HCT116 (cell line): Measurements from ENCODE around the gene NMB. TPM values are rescaled to one million over a fixed set of nuclear protein-coding genes. Genes with fewer than 3 reads are reported as not detected.

Experiments
- ATAC-seq: fragments of 200-7000 bp; cut with Tn5 transposase; 2 replicates; pipeline ENCODE4 v1.9.1; 2020; ENCODE audit warnings: mild to moderate bottlenecking, moderate library complexity
- BruUV-seq: library from RNA; stranded (reverse); fragments of 400-500 nt; replicated peaks from 2 replicates; lab custom pipeline; 2021; lab: Mats Ljungman, UMichigan
- CTCF ChIA-PET: fragments of 300-600 bp; sonication (Branson Sonifier 250); formaldehyde crosslinking; loops from one replicate; lab custom pipeline; 2021; ENCODE audit warnings: antibody characterized with exemption; lab: Charles Lee
- POLR2A ChIA-PET: fragments of 300-600, 350-600 bp; sonication (Branson Sonifier 250); formaldehyde crosslinking; loops from one replicate; lab custom pipeline; 2021; ENCODE audit warnings: antibody characterized with exemption; lab: Charles Lee
- RAD21 ChIA-PET, 2 experiments: fragments of 300-600 bp; sonication (Branson Sonifier 250); formaldehyde crosslinking; loops; one replicate each; lab custom pipeline; 2023; ENCODE audit warnings: low total read pairs in 2 of 2; ENCODE audit not compliant: uncharacterized antibody in 2 of 2, unreplicated experiment in 2 of 2, low non-redundant PET in 1 of 2; lab: Charles Lee
- DNase-seq: peaks from one replicate; pipeline ENCODE4 v3.0.0-alpha.2; 2010; ENCODE audit warnings: low read depth, low spot score
- H2AFZ ChIP-seq: fragments of 200-600 bp; shearing (Covaris generic), sonication (generic); 2 replicates; pipeline ENCODE4 v1.6.1; 2017; ENCODE audit warnings: low read depth, mixed run types, mixed read lengths, antibody characterized with exemption, low read length; ENCODE audit not compliant: poor library complexity, severe bottlenecking
- H3K27ac ChIP-seq: 2 replicates; pipeline ENCODE4 v1.5.1; 2012; ENCODE audit warnings: low read depth, low read length
- H3K27me3 ChIP-seq: fragments of 200-600 bp; sonication (generic); 2 replicates; pipeline ENCODE4 v1.6.1; 2016; ENCODE audit warnings: mixed run types, low read length, mixed read lengths; ENCODE audit not compliant: insufficient read depth
- H3K36me3 ChIP-seq, 2 experiments: fragments of 200-500 bp in 1 of 2; fragments of 200-600 bp in 1 of 2; sonication (Bioruptor generic) in 1 of 2; sonication (generic) in 1 of 2; 2 replicates each; pipeline versions ENCODE4 v1.5.1 to v1.6.1; 2014 to 2016; ENCODE audit warnings: low read length in 2 of 2, inconsistent platforms in 1 of 2, mixed read lengths in 1 of 2, mixed run types in 1 of 2; ENCODE audit not compliant: insufficient read depth in 2 of 2, control insufficient read depth in 1 of 2
- H3K4me1 ChIP-seq, 2 experiments: fragments of 200-600 bp in 1 of 2; sonication (generic) in 1 of 2; 2 replicates each; pipeline versions ENCODE4 v1.5.1 to v1.6.1; 2012 to 2017; ENCODE audit warnings: low read length in 2 of 2, inconsistent platforms in 1 of 2, mild to moderate bottlenecking in 1 of 2, mixed read lengths in 1 of 2, mixed run types in 1 of 2, moderate library complexity in 1 of 2; ENCODE audit not compliant: insufficient read depth in 2 of 2, control insufficient read depth in 1 of 2
- H3K4me2 ChIP-seq: fragments of 200-600 bp; sonication (generic); 2 replicates; pipeline ENCODE4 v1.6.1; 2017; ENCODE audit warnings: mixed run types, low read length, mixed read lengths
- H3K4me3 ChIP-seq, 2 experiments: fragments of 200-600 bp in 1 of 2; sonication (generic) in 1 of 2; replicated peaks in 1 of 2; 2 replicates each; pipeline ENCODE4 v1.5.1; 2011 to 2016; ENCODE audit warnings: low read length in 2 of 2, control low read depth in 1 of 2, low read depth in 1 of 2, mild to moderate bottlenecking in 1 of 2, mixed read lengths in 1 of 2, mixed run types in 1 of 2
- H3K79me2 ChIP-seq: fragments of 200-600 bp; sonication (generic); 2 replicates; pipeline ENCODE4 v1.6.1; 2017; ENCODE audit warnings: mild to moderate bottlenecking, mixed run types, low read length, moderate library complexity, mixed read lengths; ENCODE audit not compliant: insufficient read depth
- H3K9ac ChIP-seq: fragments of 200-600 bp; sonication (generic); 2 replicates; pipeline ENCODE4 v1.6.1; 2016; ENCODE audit warnings: low read length, mixed read lengths
- H3K9me2 ChIP-seq: fragments of 200-600 bp; sonication (generic), shearing (Covaris generic); 2 replicates; pipeline ENCODE4 v1.6.1; 2017; ENCODE audit warnings: mixed run types, mild to moderate bottlenecking, moderate library complexity; ENCODE audit not compliant: insufficient read depth
- H3K9me3 ChIP-seq, 2 experiments: fragments of 200-500 bp in 1 of 2; fragments of 200-600 bp in 1 of 2; sonication (Bioruptor generic) in 1 of 2; sonication (generic) in 1 of 2; 2 replicates each; pipeline ENCODE4 v1.6.1; 2014 to 2017; ENCODE audit warnings: low read length in 2 of 2, mixed read lengths in 2 of 2, inconsistent platforms in 1 of 2, low read depth in 1 of 2, mild to moderate bottlenecking in 1 of 2, mixed run types in 1 of 2, moderate library complexity in 1 of 2; ENCODE audit not compliant: control insufficient read depth in 1 of 2, insufficient read depth in 1 of 2
- H4K20me1 ChIP-seq: fragments of 200-600 bp; sonication (generic), shearing (Covaris generic); 2 replicates; pipeline ENCODE4 v1.6.1; 2017; ENCODE audit warnings: mixed run types, mild to moderate bottlenecking, moderate library complexity; ENCODE audit not compliant: insufficient read depth
- ATF3 ChIP-seq: IDR thresholded peaks from 2 replicates; pipeline ENCODE4 v1.6.1; 2012
- CEBPB ChIP-seq: IDR thresholded peaks from 2 replicates; pipeline ENCODE4 v1.6.1; 2012; ENCODE audit warnings: low read depth
- CTCF ChIP-seq, 3 experiments: fragments of 200-600 bp in 1 of 3; sonication (generic) in 1 of 3; IDR thresholded peaks in 2 of 3; conservative IDR thresholded peaks in 1 of 3; 2 replicates each; pipeline ENCODE4 v1.5.1; 2012 to 2017; ENCODE audit warnings: low read depth in 2 of 3, low read length in 2 of 3, antibody characterized with exemption in 1 of 3, borderline replicate concordance in 1 of 3, control low read depth in 1 of 3, mild to moderate bottlenecking in 1 of 3, mixed read lengths in 1 of 3, mixed run types in 1 of 3, moderate library complexity in 1 of 3; ENCODE audit not compliant: insufficient read depth in 1 of 3
- EGR1 ChIP-seq: IDR thresholded peaks from 2 replicates; pipeline ENCODE4 v1.6.1; 2012; ENCODE audit warnings: low read depth
- EZH2 ChIP-seq: fragments of 200-600 bp; sonication (generic); IDR thresholded peaks from 2 replicates; pipeline ENCODE4 v1.6.1; 2017; ENCODE audit warnings: antibody characterized with exemption, mixed run types
- EZH2phosphoT487 ChIP-seq: fragments of 200-600 bp; IDR thresholded peaks from 2 replicates; pipeline ENCODE4 v1.6.1; 2018; ENCODE audit warnings: antibody characterized with exemption, borderline replicate concordance
- FOSL1 ChIP-seq: IDR thresholded peaks from 2 replicates; pipeline ENCODE4 v1.6.1; 2012; ENCODE audit warnings: low read depth
- POLR2A ChIP-seq: IDR thresholded peaks from 2 replicates; pipeline ENCODE4 v1.7.0; 2011; ENCODE audit warnings: borderline replicate concordance; ENCODE audit not compliant: insufficient read depth, insufficient read length; ENCODE audit errors: extremely low read depth
- POLR2AphosphoS5 ChIP-seq: IDR thresholded peaks from 2 replicates; pipeline ENCODE4 v1.6.1; 2011; ENCODE audit warnings: mild to moderate bottlenecking, low read depth, low read length, moderate library complexity
- RAD21 ChIP-seq: IDR thresholded peaks from 2 replicates; pipeline ENCODE4 v1.6.1; 2012; ENCODE audit warnings: low read depth, mild to moderate bottlenecking
- SIN3A ChIP-seq: IDR thresholded peaks from 2 replicates; pipeline ENCODE4 v1.6.1; 2012; ENCODE audit warnings: low read depth
- SP1 ChIP-seq: IDR thresholded peaks from 2 replicates; pipeline ENCODE4 v1.6.1; 2012; ENCODE audit warnings: low read depth
- SRF ChIP-seq: IDR thresholded peaks from 2 replicates; pipeline ENCODE4 v1.6.1; 2012; ENCODE audit warnings: low read depth
- TCF7L2 ChIP-seq: IDR thresholded peaks from 2 replicates; pipeline ENCODE4 v1.7.0; 2011; ENCODE audit warnings: borderline replicate concordance, inconsistent platforms; ENCODE audit not compliant: insufficient read depth, insufficient read length; ENCODE audit errors: extremely low read depth
- YY1 ChIP-seq: IDR thresholded peaks from 2 replicates; pipeline ENCODE4 v1.6.1; 2011; ENCODE audit warnings: low read length, low read depth, moderate library complexity, mild to moderate bottlenecking; ENCODE audit not compliant: insufficient replicate concordance; ENCODE audit errors: extremely low read depth
- ZFX ChIP-seq: fragments of 450-650 bp; IDR thresholded peaks from 2 replicates; pipeline ENCODE4 v1.6.1; 2017
- ZNF274 ChIP-seq: fragments of 200-500 bp; sonication (Bioruptor generic); IDR thresholded peaks from 2 replicates; pipeline ENCODE4 v1.6.1; 2014; ENCODE audit warnings: mild to moderate bottlenecking, low read depth, low read length, inconsistent platforms
- intact Hi-C: fragments of 100-400 bp; cut with micrococcal nuclease; formaldehyde crosslinking; loops from 2 replicates; pipeline ENCODE4 v1.10.0; 2022
- total RNA-seq: library from RNA; stranded (reverse); gene quantifications from one replicate; pipeline ENCODE4 v1.2.1, GENCODE V29; 2021; ENCODE audit not compliant: unreplicated experiment
- TF ChIP-seq, protein P1 (sequence below): IDR thresholded peaks from 2 replicates; pipeline ENCODE4 v1.6.1; 2012
- TF ChIP-seq, protein P2 (sequence below): IDR thresholded peaks from 2 replicates; pipeline ENCODE4 v1.6.1; 2012; ENCODE audit warnings: low read depth
- TF ChIP-seq, protein P3 (sequence below): IDR thresholded peaks from 2 replicates; pipeline ENCODE4 v1.6.1; 2011; ENCODE audit warnings: mild to moderate bottlenecking, low read length, moderate library complexity; ENCODE audit not compliant: insufficient replicate concordance; ENCODE audit errors: extremely low read depth

The NMB gene
- total RNA-seq, 1 experiment from 2014 or later = 9.8 TPM

DNA sequence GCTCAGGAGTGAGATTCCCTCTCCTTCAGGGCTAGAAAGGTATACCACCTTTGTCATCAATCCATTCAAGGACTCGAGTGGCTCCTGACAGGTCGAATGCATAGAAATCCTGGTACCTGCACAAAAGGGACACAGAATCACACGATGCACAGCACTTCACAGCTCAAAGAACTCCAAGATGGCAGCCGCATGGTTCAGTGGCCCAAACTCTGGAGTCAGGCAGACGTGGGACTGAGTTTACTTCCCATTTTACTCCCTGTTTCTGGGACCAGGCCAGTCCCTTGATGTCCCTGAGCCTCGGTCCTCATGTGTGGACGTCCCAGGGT, 4.5 kb downstream of the NMB start:
- Histone ChIP-seq H4K20me1 (no peaks in the 10 kb centered on the region), H3K27ac (peak overlapping the region; percentile 76), H3K4me3 (peak overlapping the region; percentile 61 to 86), H3K27me3 (no peaks in the 10 kb centered on the region), H3K4me2 (peak overlapping the region; percentile 99), H3K36me3 (peaks cover 24 to 34% of the 10 kb centered on the region in 2 experiments), H3K79me2 (peaks cover 35% of the 10 kb centered on the region), H3K9me2 (no peaks in the 10 kb centered on the region), H3K4me1 (peaks cover 14 to 49% of the 10 kb centered on the region in 2 experiments), H3K9ac (peak overlapping the region; percentile 98), H3K9me3 (no peaks in the 10 kb centered on the region), H2AFZ (no peak overlapping the region)
- ChIA-PET POLR2A (interaction anchor here (0.8 to 1.6 kb wide), 4 partner anchors 14 to 275 kb away, joined by 3 to 5 read pairs (median 4); no protein-coding TSS in a partner anchor), RAD21 (interaction anchor here in 1 of 2 experiments (0.8 kb wide), 1 partner anchor 22 kb away, joined by 3 read pairs; no protein-coding TSS in a partner anchor), CTCF (interaction anchor here (0.9 to 1.6 kb wide), 4 partner anchors 83 to 282 kb away, joined by 3 to 6 read pairs (median 4); no protein-coding TSS in a partner anchor)
- DNase-seq = no peak
- TSS peak; percentile 86 for BruUV-seq
- intact Hi-C loops = loop anchor here (10.0 kb wide), 1 partner anchor 121 kb away; no protein-coding TSS in a partner anchor
- ATAC-seq = peak; percentile 7
- no peak for TF ChIP-seq SP1
- no peak for TF ChIP-seq EGR1
- TF ChIP-seq, protein P1, sequence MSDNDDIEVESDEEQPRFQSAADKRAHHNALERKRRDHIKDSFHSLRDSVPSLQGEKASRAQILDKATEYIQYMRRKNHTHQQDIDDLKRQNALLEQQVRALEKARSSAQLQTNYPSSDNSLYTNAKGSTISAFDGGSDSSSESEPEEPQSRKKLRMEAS = no peak
- no peak for TF ChIP-seq ATF3
- no peak for TF ChIP-seq CTCF (IDR thresholded peaks at IDR 0.05 in 2 of 3, conservative IDR thresholded peaks at IDR 0.05 in 1 of 3; ENCODE audit: borderline replicate concordance in 1 of 3, insufficient read depth in 1 of 3, low read depth in 2 of 3, low read length in 2 of 3)
- no peak for TF ChIP-seq ZNF274
- TF ChIP-seq, protein P2, sequence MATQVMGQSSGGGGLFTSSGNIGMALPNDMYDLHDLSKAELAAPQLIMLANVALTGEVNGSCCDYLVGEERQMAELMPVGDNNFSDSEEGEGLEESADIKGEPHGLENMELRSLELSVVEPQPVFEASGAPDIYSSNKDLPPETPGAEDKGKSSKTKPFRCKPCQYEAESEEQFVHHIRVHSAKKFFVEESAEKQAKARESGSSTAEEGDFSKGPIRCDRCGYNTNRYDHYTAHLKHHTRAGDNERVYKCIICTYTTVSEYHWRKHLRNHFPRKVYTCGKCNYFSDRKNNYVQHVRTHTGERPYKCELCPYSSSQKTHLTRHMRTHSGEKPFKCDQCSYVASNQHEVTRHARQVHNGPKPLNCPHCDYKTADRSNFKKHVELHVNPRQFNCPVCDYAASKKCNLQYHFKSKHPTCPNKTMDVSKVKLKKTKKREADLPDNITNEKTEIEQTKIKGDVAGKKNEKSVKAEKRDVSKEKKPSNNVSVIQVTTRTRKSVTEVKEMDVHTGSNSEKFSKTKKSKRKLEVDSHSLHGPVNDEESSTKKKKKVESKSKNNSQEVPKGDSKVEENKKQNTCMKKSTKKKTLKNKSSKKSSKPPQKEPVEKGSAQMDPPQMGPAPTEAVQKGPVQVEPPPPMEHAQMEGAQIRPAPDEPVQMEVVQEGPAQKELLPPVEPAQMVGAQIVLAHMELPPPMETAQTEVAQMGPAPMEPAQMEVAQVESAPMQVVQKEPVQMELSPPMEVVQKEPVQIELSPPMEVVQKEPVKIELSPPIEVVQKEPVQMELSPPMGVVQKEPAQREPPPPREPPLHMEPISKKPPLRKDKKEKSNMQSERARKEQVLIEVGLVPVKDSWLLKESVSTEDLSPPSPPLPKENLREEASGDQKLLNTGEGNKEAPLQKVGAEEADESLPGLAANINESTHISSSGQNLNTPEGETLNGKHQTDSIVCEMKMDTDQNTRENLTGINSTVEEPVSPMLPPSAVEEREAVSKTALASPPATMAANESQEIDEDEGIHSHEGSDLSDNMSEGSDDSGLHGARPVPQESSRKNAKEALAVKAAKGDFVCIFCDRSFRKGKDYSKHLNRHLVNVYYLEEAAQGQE = no peak
- TF ChIP-seq EZH2 = no peak
- no peak for TF ChIP-seq SIN3A
- no peak for TF ChIP-seq SRF
- TF ChIP-seq ZFX = no peak
- TF ChIP-seq POLR2A = no peak
- TF ChIP-seq, protein P3, sequence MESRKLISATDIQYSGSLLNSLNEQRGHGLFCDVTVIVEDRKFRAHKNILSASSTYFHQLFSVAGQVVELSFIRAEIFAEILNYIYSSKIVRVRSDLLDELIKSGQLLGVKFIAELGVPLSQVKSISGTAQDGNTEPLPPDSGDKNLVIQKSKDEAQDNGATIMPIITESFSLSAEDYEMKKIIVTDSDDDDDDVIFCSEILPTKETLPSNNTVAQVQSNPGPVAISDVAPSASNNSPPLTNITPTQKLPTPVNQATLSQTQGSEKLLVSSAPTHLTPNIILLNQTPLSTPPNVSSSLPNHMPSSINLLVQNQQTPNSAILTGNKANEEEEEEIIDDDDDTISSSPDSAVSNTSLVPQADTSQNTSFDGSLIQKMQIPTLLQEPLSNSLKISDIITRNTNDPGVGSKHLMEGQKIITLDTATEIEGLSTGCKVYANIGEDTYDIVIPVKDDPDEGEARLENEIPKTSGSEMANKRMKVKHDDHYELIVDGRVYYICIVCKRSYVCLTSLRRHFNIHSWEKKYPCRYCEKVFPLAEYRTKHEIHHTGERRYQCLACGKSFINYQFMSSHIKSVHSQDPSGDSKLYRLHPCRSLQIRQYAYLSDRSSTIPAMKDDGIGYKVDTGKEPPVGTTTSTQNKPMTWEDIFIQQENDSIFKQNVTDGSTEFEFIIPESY = no peak
- TF ChIP-seq FOSL1 = no peak
- no peak for TF ChIP-seq POLR2AphosphoS5
- TF ChIP-seq RAD21 = no peak
- no peak for TF ChIP-seq CEBPB
- no peak for TF ChIP-seq YY1
- TF ChIP-seq TCF7L2 = no peak
- no peak for TF ChIP-seq EZH2phosphoT487
